ENCODE results near the gene GHSR.
A peak's percentile ranks its signal among the peaks of the same experiment; 100 is the strongest.

Gene GHSR

GRCh38 chr3:172447611-172448579 is at the start of gene GHSR:
TSS of gene GHSR (minus strand) at chr3:172448456. CDS start at chr3:172448413, 43 bp downstream.
- DNase-seq = no peak

GRCh38 chr3:172490198-172490669 is 42.0 kb upstream of the GHSR start:
- DNase-seq = peak; percentile 82

DNA sequence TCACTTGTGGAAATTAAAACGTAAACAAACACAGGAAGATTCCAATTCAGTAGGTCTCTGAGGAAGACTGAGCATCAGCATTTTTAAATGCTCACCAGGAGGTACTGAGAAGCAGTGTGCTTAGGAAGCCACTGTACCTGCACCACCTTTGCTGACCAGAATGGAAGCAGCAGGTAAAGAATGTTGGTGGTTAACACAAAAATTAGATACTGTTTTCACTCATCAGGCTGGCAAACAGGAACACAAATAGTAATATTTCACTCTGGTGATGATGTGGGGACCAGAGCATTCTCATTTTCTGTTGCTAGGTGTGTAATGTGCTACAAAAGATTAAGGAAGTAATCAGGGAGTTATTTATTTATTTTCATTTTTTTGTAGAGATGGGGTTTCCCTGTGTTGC is 29.9 kb upstream of the GHSR start:
- DNase-seq = no peak

- peak; percentile 60 for DNase-seq
Measured at GRCh38 chr3:172476347-172476746, 28.1 kb upstream of the GHSR start.

GRCh38 chr3:172475703-172476102 is 27.4 kb upstream of the GHSR start:
- DNase-seq = no peak

- no peak for DNase-seq
Measured at GRCh38 chr3:172471903-172472302, 23.6 kb upstream of the GHSR start.

DNA sequence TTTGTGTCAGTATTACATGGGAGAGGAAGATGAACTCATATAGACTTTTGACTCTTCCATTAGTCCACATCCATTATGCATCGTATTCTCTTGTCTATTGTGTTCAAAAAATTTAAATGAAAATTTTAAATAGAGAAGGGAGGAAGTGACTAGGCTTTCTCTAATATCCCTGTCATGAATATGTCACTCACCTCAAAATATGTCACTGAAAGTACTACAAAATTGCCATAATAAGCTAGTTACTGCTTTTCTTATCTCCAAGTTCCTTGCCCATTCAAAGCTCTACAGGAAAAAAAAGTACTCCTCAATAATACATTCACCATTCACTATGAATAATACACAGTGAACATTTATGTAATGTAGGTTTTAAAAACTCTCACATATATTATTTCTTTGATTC is 22.3 kb upstream of the GHSR start:
- no peak for DNase-seq

- peak; percentile 23 for DNase-seq
Measured at GRCh38 chr3:172467170-172467824, 19.0 kb upstream of the GHSR start.

GRCh38 chr3:172466553-172467130 is 18.4 kb upstream of the GHSR start:
- DNase-seq = no peak

DNA sequence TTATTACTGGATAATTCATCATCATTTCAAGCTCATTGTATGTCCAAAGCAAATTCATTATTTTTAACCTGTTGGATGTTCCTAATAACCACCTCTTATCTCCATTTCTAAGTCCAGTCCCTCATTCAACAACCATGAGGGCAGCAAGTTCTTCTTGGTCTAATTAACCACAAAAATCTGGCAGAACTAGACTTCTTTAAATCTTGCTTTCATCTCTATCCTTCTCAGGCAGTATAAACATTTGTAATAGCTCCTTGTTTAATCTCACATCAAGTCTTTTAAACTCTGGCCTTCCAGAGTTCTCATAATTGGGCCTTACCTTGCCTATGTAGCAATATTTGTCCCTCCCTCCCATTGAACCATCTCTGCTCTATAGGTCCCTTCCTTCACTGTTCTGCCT is 17.0 kb upstream of the GHSR start:
- DNase-seq = no peak

DNA sequence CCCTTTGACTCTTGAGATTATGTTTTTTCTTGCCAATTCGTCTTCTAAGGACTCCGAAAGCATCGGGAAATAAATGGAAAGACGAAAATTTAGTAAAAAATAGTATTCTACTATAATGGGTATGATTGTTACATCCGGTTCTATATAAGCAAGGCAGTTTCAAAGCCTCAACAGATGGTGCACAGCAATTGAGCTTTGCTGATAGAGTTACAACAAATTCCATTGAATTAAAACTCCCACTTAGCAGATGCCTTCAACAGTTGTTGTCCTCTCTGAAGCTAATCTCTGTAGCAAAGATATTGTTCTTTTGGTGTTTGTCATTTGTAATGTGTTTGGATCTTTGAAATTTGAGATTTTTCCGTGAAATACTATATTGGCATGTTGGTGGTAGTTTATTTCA is 16.1 kb upstream of the GHSR start:
- no peak for DNase-seq

DNA sequence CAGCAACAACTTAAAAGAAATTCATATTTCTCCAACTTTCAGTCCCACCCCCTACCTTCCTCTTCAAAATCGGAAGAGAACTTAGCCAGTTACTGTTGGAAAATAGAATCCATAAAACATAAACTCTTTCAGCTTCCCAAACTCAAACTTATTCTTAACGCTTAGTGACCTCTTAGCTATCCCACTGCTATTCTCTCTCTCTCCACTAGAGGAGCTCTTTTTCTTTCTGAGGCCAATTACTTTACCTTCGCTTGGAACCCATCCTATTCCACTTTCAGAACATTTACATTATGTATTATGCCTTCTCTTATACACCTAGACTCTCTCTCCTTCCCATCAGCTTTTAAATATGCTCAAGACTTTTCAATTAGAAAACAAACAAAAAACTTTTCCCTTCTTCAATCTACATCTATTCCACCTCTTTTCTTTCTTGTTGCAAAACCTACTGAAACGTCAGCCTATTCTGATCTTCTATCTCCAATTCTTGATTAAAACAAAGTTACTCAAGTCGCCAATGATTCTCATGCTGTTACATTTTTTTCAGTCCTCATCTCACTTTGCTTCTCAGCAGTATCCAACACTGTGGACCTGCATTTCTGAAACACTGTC is 13.4 kb upstream of the GHSR start:
- DNase-seq = peak; percentile 43

GRCh38 chr3:172456404-172456803 is 8.1 kb upstream of the GHSR start:
- DNase-seq = no peak

- DNase-seq = no peak
Measured at GRCh38 chr3:172454180-172454579, 5.9 kb upstream of the GHSR start.

DNA sequence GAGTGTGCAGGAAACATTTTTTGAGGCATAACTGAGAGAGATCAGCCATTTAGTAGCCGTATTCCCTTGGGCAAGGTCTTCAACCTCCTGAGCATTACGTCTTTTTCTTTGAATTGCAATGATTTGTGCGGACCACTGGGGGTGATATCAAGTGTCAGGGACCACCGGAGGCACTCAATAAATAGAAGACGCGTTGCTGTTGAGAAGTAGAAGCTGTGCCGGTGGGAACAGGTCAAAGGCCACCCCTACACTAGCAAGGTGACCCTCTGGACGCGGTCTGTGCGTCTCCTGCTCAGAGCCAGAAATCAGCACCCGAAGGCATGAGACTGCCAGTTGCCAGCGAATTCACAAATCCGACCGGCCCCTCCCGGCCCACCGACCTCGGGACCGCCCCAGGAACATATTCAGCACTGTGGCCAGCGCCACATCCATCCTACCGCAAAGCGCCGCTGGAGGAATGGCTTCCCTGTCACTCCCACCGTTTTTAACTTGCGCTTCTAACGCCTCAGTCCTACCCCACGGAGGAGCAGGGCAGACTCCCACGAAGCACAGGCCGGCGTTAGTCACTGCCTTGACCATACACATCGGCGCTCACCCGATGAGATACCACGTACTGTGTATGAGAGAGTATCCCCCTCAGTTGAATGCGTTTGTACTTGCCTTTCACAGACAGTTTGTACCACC is 1.4 kb upstream of the GHSR start:
- DNase-seq = no peak

GRCh38 chr3:172448661-172449465 is 607 bp upstream of the GHSR start:
- no peak for DNase-seq

DNA sequence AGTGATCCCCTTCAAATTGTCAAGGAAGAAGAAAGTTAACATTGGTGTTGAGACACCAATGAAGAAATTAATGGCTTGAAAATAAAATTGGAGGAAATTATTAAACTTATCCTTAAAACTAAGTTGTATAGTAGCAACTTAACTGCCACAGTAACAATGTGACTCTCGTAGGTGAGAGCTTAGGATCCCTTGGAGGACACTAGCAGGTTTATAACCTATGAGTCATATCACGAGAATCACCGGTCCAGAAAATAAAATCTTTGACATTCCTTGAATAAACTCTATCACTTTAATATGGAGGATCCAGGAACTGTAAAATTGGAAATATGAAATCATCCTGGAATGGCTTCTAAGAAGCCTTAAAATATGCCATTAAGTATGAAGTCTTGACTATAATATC is 2.1 kb downstream of the GHSR start:
- DNase-seq = no peak

GRCh38 chr3:172444821-172445220 is 3.4 kb downstream of the GHSR start:
- no peak for DNase-seq

- peak; percentile 38 for DNase-seq
Measured at GRCh38 chr3:172442606-172443005, 5.7 kb downstream of the GHSR start.

DNA sequence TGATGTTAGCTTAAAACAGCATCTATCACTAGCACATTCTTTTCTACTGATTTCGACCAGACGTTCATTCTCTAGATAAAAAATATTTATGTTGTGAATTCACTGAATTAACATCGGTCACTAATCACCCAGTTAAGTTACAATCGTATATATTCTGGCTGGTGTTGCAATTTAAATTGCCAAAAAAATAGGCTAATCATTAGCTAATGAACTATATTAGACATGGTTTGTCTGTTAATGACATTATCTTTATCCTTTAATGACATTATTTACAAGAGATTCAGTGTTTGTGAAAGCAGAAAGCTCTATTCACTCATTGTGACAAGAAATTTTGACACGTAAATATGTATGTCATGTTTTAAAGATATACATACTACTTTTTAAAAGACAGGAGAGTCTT is 6.7 kb downstream of the GHSR start:
- no peak for DNase-seq

GRCh38 chr3:172438186-172438585 is 10.1 kb downstream of the GHSR start:
- DNase-seq = no peak

DNA sequence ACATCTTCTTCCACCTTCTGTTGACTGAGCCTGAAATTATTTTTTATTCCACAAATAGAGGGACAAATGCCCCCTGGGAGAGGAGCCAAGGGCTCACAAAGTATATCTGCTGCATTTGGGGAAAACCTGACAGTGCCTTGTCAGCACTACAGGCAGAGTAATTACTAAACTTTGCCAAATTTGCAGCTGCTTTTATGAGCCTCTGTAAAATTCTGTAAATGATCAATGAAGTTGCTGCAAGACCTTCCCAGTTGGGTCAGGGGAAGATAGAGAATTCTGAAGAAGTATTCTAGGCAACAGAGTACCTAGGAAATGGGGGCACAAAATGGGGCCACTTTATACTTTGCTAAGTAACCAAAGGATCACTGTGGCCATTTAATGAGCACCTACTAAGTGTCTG is 10.5 kb downstream of the GHSR start:
- DNase-seq = no peak

Data from inflammatory macrophage treated with lipopolysaccharide for 4 hours (primary cell).